Naive B cell (primary cell): ENCODE results near the gene IGFBP2. TPM values are rescaled to one million over a fixed set of nuclear protein-coding genes. Genes with fewer than 3 reads are reported as not detected.

ENCODE experiments used
- ATAC-seq, 2 donors: fragments of 150-1000 bp; cut with Tn5 transposase; 2 replicates each; pipeline ENCODE4 v1.10.0; 2021; ENCODE audit warnings: low read depth in 2 of 2, mild to moderate bottlenecking in 2 of 2, moderate library complexity in 2 of 2
- DNase-seq: peaks from one replicate; pipeline ENCODE4 v3.0.0; 2022
- H3K27ac Mint-ChIP-seq, 6 donors: one replicate each; pipeline ENCODE4 v1.8.0; 2020 to 2022; ENCODE audit warnings: mild to moderate bottlenecking in 6 of 6, mixed read lengths in 6 of 6, moderate library complexity in 5 of 6, inconsistent platforms in 2 of 6
- H3K27me3 Mint-ChIP-seq, 3 donors: one replicate each; pipeline ENCODE4 v1.8.0; 2021 to 2022; ENCODE audit warnings: mixed read lengths in 3 of 3, mild to moderate bottlenecking in 1 of 3
- H3K36me3 Mint-ChIP-seq, 2 donors: one replicate each; pipeline ENCODE4 v1.8.0; 2020 to 2022; ENCODE audit warnings: mixed read lengths in 2 of 2, inconsistent platforms in 1 of 2, mild to moderate bottlenecking in 1 of 2
- H3K4me1 Mint-ChIP-seq, 3 donors: one replicate each; pipeline ENCODE4 v1.8.0; 2020 to 2022; ENCODE audit warnings: mixed read lengths in 3 of 3, inconsistent platforms in 1 of 3, mild to moderate bottlenecking in 1 of 3, moderate library complexity in 1 of 3
- H3K4me3 Mint-ChIP-seq, 8 donors: one replicate each; pipeline ENCODE4 v1.8.0; 2020 to 2022; ENCODE audit warnings: mild to moderate bottlenecking in 8 of 8, mixed read lengths in 8 of 8, moderate library complexity in 8 of 8, inconsistent platforms in 2 of 8
- H3K9me3 Mint-ChIP-seq, 7 donors: one replicate each; pipeline ENCODE4 v1.8.0; 2020 to 2022; ENCODE audit warnings: mixed read lengths in 7 of 7, mild to moderate bottlenecking in 5 of 7, inconsistent platforms in 2 of 7, moderate library complexity in 1 of 7
- polyA plus RNA-seq, 6 donors: library from polyadenylated mRNA; unstranded; fragments of 300-500 nt; fragmentation: Illumina TruSeq; gene quantifications; one replicate each; pipeline ENCODE4 v1.2.3, GENCODE V29; 2021; ENCODE audit warnings: low read depth in 6 of 6

Gene IGFBP2
- polyA plus RNA-seq, 6 donors from 2014 or later: not detected

DNA sequence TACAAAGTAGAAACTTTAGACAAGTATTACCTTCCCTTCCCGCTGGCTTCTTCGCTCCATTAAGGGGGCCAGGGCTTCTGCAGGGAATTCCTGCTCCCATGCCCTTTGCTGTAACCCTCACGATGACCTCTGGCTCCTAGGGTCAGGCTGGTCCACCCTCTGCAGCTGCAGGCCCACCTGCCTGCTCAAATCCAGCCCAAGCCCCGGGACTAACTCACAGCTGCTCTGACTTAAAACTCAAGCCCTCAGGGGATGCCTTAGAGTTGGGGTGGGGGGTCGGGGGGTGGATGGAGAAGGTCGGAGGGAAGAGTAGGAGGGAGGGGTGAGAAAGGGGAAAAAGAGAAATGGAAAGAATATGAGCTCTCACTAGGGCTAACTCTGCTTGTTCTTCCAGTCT is 57.2 kb downstream of the IGFBP2 start:
- no peak overlapping the region for H3K27ac Mint-ChIP-seq
- peaks cover 20 to 34% (median 29%) of the 10 kb centered on the region in 3 donors for H3K4me1 Mint-ChIP-seq
- H3K4me3 Mint-ChIP-seq: peak overlapping the region in 1 of 8 donors; percentile 6
- ATAC-seq (no peak), DNase-seq (no peak)
- peaks cover 0 to 8% of the 10 kb centered on the region in 2 donors for H3K36me3 Mint-ChIP-seq
- H3K9me3 Mint-ChIP-seq: peaks cover 0 to 1% (median 0%) of the 10 kb centered on the region in 7 donors
- H3K27me3 Mint-ChIP-seq: peaks cover 52 to 79% (median 78%) of the 10 kb centered on the region in 3 donors

DNA sequence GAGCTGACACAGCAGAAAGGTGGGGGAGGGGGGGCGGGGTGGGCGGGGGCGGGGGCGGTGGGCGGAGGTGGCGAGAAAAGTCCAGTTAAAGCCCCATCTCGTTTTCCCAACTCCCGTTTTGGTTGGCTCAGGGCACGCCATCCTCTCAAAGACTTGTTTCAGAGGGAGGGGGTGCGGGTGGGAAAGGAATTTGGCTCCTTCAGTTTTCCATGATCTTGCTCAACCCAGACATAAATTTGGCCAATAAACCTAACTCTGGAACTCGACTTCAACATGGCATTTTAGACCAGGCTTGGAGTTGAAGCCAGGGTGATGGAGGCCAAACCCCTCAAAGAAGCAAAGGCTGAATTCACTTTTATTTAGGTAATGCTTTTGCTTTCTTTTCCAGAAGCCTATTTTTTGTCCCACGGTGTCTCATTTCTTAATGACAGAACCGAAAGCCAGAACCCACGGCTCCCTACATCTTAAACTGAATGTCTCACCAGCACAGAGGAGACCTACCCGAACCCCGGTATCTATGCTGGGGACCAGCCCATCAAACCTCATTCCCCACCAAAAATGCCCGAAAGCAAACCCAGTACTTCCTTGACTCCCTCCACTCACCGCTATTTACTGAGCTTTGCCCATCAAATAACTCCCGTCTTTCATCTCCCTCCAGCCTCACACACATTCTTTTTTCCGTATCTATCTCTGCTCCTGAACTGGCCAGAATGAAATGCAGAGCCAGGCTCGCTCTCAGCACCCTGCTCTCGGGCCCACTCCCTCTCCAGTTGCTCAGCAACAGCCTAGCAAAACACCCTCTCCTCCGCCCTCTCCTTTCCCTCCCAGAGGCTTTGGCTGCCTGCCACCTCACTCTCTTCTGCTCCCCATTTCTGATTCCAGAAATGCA is 57.9 kb downstream of the IGFBP2 start:
- Mint-ChIP-seq H3K9me3 (peaks cover 0 to 1% (median 0%) of the 10 kb centered on the region in 7 donors), H3K4me3 (peak overlapping the region in 6 of 8 donors; percentile 3 to 75 (median 56)), H3K27ac (peak overlapping the region in 1 of 6 donors; percentile 77), H3K4me1 (peaks cover 20 to 34% (median 29%) of the 10 kb centered on the region in 3 donors), H3K27me3 (peaks cover 53 to 79% (median 79%) of the 10 kb centered on the region in 3 donors), H3K36me3 (peaks cover 0 to 8% of the 10 kb centered on the region in 2 donors)
- ATAC-seq (no peak), DNase-seq (no peak)

DNA sequence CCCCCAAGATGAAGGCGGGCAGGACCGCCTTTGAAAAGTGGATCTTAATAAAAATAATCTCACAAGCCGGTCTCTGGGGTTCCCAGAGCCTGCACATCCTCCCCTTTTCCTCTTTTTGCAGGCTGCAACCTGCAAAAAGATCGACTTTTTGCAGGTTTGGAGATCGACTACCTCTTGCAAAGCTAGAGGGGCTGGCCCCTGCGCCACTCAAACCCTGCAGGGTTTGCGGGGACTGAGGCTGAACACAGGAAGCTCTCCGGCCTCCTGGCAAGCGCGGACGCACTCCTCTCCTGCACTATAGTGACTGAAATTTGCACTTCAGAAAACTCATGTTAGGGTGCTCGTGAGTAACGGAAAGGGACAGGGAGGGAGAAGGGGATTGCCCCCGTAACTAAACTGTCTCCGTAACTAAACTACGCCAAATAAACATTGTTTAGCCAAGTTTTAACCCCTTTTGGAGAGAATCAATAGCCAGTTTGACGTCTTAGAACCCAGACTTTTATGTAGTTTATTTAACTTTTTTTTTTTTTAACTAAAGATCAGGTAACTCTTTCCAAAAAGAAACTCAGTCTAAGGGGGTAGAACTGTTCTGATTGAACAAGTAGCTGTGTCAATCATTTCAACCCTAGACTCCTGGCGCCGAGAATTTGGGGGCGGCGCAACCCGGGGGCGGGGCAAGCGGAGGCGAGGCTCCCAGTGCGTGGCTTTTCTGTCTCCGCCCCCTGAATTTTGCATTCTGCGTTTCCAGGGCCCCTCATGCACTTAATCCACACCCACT is 59.6 kb downstream of the IGFBP2 start:
- Mint-ChIP-seq H3K36me3 (peaks cover 0 to 8% of the 10 kb centered on the region in 2 donors), H3K27ac (no peak overlapping the region), H3K4me1 (peaks cover 20 to 34% (median 29%) of the 10 kb centered on the region in 3 donors), H3K9me3 (peaks cover 0 to 1% (median 0%) of the 10 kb centered on the region in 7 donors), H3K4me3 (peak overlapping the region in 7 of 8 donors; percentile 70 to 91 (median 75)), H3K27me3 (peaks cover 62 to 88% (median 85%) of the 10 kb centered on the region in 3 donors)
- DNase-seq: no peak
- ATAC-seq: peak in 1 of 2 donors; percentile 32

DNA sequence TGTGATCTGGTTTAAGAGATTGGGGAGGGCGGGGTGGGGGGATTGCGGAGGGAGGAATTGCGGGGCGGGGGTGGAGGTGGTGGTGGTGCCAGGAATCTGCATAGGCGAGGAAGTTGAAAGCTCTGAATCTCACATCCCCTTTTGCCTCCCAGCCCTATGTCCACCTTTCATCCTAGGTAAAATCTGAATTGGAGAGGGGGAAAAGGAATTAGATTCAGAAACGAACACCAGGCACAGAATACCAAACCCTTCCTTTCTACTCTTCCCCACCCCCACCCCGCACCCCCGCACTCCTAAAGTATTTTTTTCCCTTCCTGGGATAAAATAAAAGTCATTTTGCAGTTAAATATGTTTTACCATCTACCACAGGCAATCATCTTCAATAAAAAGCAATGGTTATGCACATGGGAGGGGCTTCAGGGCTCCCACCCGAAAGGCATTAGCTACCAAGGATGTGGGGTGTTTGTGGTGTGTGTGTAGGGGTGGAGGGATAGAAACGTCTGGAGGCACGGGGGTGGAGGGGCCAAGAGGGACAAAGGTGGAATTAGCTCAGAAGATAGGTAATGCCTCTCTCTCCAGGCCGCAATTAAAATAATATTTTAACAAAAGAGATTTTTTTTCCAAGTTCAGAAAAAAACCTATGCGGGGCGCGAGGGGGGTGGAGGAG is 60.3 kb downstream of the IGFBP2 start:
- peaks cover 20 to 34% (median 29%) of the 10 kb centered on the region in 3 donors for H3K4me1 Mint-ChIP-seq

DNA sequence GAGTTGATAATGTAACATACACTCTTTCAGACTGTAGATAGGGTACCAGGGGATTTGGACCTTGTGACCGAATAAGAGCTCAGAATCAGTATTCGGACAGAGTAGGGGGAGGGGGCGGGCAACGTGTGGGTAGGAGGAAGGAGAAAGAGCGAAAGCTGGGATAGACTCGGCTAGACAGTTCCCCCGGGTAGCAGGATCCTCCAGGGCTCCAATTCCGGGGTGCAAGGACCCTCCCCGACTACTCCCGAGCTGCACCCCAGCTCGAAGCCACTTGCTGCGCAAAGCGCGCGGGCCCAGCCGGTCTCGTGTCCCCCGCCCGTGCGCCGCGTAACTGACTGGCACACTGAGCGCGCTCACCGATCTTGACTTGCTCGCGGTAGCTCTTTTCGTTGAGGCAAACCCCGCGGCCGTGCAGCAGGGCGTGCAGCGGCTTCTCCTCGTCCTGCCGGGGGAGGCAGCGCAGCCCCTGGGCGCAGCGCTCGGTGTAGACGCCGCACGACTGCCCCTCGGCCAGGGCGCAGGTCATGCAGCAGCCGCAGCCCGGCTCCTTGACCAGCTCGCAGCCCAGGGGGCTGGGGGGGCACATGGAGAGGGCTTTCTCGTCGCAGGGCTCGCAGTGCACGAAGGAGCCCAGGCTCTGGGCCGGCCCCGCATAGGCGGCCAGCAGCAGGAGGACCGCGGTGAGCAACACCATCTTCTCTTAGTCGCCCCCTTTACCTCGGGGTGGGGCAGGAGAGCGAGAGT is 61.0 kb downstream of the IGFBP2 start:
- Mint-ChIP-seq H3K4me1 (peaks cover 20 to 34% (median 29%) of the 10 kb centered on the region in 3 donors), H3K27me3 (peaks cover 59 to 83% (median 82%) of the 10 kb centered on the region in 3 donors), H3K9me3 (peaks cover 0 to 1% (median 0%) of the 10 kb centered on the region in 7 donors), H3K4me3 (peak overlapping the region; percentile 0 to 70 (median 48)), H3K36me3 (peaks cover 0 to 8% of the 10 kb centered on the region in 2 donors), H3K27ac (no peak overlapping the region)
- DNase-seq: no peak
- ATAC-seq: no peak

More for the DNA sequence above, 60.3 kb downstream of the IGFBP2 start:
- Mint-ChIP-seq H3K9me3 (peaks cover 0 to 1% (median 0%) of the 10 kb centered on the region in 7 donors), H3K36me3 (peaks cover 0 to 8% of the 10 kb centered on the region in 2 donors), H3K4me3 (peak overlapping the region in 7 of 8 donors; percentile 0 to 70 (median 57)), H3K27ac (no peak overlapping the region), H3K27me3 (peaks cover 66 to 90% (median 89%) of the 10 kb centered on the region in 3 donors)
- no peak for DNase-seq
- ATAC-seq: no peak

DNA sequence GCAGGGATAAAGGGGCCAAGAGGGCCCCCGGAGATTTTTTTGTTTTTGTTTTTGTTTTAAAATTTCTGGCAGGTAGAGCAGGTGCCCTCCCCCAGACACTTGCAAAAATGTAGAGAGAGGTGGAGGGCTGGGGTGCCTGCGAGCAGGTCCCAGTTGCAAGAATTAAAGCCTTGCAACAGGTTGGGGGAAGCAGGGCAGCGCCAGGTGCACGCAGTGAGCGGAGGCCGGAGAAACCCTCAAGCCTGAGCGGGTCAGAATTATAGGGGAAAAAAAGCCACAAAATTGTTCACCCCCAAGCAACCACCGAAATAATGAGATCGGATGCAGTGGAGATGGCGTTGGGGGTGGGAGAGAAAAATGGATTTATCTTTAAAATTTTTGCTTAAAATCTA is 61.6 kb downstream of the IGFBP2 start:
- DNase-seq (no peak), ATAC-seq (no peak)
- peak overlapping the region in 3 of 8 donors; percentile 12 to 60 (median 37) for H3K4me3 Mint-ChIP-seq
- peaks cover 0 to 8% of the 10 kb centered on the region in 2 donors for H3K36me3 Mint-ChIP-seq
- H3K27me3 Mint-ChIP-seq: peaks cover 53 to 77% (median 76%) of the 10 kb centered on the region in 3 donors
- H3K4me1 Mint-ChIP-seq: peaks cover 20 to 34% (median 29%) of the 10 kb centered on the region in 3 donors
- peaks cover 0 to 1% (median 0%) of the 10 kb centered on the region in 7 donors for H3K9me3 Mint-ChIP-seq
- H3K27ac Mint-ChIP-seq: no peak overlapping the region

DNA sequence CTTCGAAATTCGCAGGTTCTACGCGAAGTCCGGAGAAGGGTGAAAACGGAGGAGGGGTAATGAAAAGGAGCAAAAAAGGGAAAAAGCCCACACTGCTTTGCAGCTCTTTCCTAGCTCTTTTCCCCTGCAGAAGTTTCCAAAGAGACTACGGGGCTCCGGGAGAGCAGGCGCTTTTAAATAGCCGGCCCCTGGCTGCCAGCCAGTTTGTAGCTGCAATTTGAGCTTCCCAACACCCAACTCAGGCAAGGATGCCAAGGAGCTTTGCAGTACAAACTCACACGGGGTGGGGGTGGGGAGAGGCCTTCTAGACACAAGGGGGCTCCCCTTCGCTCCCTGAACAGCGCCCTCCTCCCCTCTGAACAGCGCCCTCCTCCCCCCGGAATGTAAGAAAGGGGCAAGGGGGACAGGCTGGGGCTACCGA is 62.2 kb downstream of the IGFBP2 start, which contains the start of gene IGFBP5:
TSS of gene IGFBP5 (minus strand) at position 149 of the 421 bp plus-strand sequence. CDS start 774 bp downstream, outside the sequence.
- Mint-ChIP-seq H3K27me3 (peaks cover 47 to 72% (median 70%) of the 10 kb centered on the region in 3 donors), H3K27ac (no peak within 1 kb of the TSS), H3K9me3 (peaks cover 0 to 1% (median 0%) of the 10 kb centered on the region in 7 donors), H3K4me1 (peaks cover 20 to 30% (median 29%) of the 10 kb centered on the region in 3 donors), H3K4me3 (peak within 1 kb of the TSS in 5 of 8 donors; percentile 1 to 70 (median 60)), H3K36me3 (peaks cover 0 to 8% of the 10 kb centered on the region in 2 donors)
- DNase-seq (no peak), ATAC-seq (no peak)

DNA sequence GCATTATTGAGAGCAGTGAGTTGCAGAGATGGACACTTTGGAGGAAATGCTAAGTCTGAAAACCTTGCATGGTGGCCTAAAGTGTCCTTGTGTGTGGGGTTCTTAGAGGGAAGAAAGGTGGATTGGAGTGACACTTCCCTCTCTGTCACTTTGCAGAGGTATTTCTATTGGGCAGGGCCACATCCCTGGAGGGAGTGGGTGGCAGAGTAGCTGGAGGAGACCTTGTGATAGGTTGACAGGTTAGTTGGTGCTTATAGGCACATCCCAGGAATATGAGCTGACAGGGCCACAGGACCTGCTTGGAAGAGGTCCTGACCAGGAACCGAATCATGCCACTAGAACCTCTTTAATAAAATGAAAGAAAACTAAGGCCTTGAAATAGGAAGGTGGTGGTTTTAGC is 63.1 kb downstream of the IGFBP2 start:
- H3K27ac Mint-ChIP-seq: no peak overlapping the region
- H3K4me1 Mint-ChIP-seq: peaks cover 18 to 26% (median 23%) of the 10 kb centered on the region in 3 donors
- DNase-seq: no peak
- peaks cover 0 to 4% of the 10 kb centered on the region in 2 donors for H3K36me3 Mint-ChIP-seq
- ATAC-seq: no peak
- H3K27me3 Mint-ChIP-seq: peaks cover 42 to 65% (median 63%) of the 10 kb centered on the region in 3 donors
- H3K9me3 Mint-ChIP-seq: peaks cover 0 to 1% (median 0%) of the 10 kb centered on the region in 7 donors
- H3K4me3 Mint-ChIP-seq: no peak overlapping the region

DNA sequence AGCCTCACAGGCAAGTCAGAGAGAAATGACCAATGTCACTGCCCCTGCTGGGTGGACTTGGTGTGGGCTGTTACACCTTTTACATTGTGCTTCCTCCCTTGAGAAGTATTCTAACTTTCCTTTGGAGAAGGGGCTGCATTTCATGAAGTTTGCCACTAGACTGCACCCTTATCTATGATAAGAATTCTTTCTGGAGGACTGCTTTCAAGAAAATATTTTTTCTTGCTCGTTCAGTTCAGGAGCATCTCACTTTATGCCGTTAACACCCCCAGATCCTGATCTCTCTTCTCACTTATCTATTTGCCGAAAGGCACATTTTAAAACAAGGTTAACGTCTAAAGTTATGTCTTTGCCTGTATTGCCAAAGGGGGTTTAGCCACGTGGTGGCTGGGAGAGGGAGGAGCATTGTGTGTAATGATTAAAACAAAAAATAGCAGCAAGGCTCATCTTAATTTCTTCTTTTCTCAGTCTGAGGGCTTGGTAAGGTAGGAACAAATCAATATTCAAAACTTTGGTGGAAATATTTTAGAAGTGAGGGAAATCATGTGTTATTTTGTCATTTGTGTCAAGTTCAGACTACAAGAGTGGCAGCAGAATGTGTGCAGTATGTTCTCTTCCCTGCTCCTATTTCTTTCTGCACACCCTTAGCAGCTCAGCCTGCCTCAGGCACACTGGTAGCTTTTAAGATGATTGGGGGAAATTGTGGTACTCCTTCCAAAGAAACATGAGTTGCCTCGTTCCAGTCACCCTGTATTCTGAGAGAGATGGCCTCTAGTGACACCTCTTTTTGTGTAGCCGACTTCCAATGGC is 63.7 kb downstream of the IGFBP2 start:
- Mint-ChIP-seq H3K4me1 (peaks cover 15 to 21% (median 19%) of the 10 kb centered on the region in 3 donors), H3K27ac (no peak overlapping the region), H3K36me3 (no peaks in the 10 kb centered on the region), H3K9me3 (peaks cover 0 to 1% (median 0%) of the 10 kb centered on the region in 7 donors), H3K4me3 (peak overlapping the region in 1 of 8 donors; percentile 6), H3K27me3 (peaks cover 42 to 59% (median 57%) of the 10 kb centered on the region in 3 donors)
- no peak for DNase-seq
- no peak for ATAC-seq

DNA sequence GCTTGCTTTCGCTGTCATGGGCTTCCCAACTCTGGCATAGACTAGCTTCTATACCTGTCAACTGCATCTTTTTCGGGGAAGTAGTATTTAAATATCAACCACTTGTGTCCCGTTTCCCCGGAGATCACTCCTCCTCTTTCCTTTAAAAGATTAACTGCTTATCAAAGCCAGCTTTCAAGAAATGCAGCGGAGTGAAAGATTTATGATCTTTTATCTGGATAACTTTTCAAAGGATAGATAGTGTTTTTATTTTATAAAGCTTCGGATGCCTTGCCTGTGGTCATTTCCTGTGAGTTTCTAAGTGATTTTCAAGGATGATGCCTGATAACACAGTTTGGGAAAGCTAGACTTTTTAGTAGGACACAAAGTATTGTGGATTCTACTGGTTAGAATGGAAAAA is 65.1 kb downstream of the IGFBP2 start:
- Mint-ChIP-seq H3K4me1 (peaks cover 6 to 11% (median 8%) of the 10 kb centered on the region in 3 donors), H3K9me3 (peaks cover 0 to 5% (median 0%) of the 10 kb centered on the region in 7 donors), H3K27ac (no peak overlapping the region), H3K4me3 (no peak overlapping the region), H3K27me3 (peaks cover 46 to 55% (median 53%) of the 10 kb centered on the region in 3 donors), H3K36me3 (no peaks in the 10 kb centered on the region)
- DNase-seq: no peak
- ATAC-seq: no peak

DNA sequence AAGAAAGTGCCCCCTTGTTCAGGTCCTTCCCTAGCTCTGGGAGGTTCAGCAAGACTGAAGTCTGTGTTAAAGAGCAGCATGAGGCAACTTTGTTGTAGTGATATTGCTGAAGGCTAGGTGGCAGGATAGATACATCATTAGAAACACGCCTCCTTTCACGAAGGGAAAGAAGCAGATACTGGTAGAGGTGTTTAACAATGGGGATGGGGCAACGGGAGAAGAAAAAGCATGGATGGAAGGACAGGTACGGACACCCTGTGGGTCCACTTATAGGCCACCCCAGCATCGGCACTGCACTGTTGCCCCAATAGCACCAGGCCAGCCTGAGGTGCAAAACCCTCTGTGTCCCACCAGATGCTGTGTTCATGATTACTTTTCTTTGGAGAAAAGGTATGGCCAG is 65.7 kb downstream of the IGFBP2 start:
- Mint-ChIP-seq H3K9me3 (peaks cover 0 to 5% (median 0%) of the 10 kb centered on the region in 7 donors), H3K4me1 (peaks cover 1 to 7% (median 4%) of the 10 kb centered on the region in 3 donors), H3K27me3 (peaks cover 44 to 50% (median 49%) of the 10 kb centered on the region in 3 donors), H3K4me3 (no peak overlapping the region), H3K36me3 (no peaks in the 10 kb centered on the region), H3K27ac (no peak overlapping the region)
- DNase-seq: no peak
- ATAC-seq: no peak
